A549 treated with CpdA at 1 μM for 4 hours (cell line): ENCODE data around the gene POTEC. TPM values are rescaled to one million over a fixed set of nuclear protein-coding genes. Genes with fewer than 3 reads are reported as not detected.

Source experiments
- total RNA-seq: library from RNA; stranded (reverse); fragments of 200-300 nt; extraction: Qiagen RNA extraction; gene quantifications from 5 replicates; pipeline ENCODE4 v1.2.3, GENCODE V29; 2022; ENCODE audit warnings: low read depth

POTEC gene
- not detected in 5 replicates for total RNA-seq

DNA sequence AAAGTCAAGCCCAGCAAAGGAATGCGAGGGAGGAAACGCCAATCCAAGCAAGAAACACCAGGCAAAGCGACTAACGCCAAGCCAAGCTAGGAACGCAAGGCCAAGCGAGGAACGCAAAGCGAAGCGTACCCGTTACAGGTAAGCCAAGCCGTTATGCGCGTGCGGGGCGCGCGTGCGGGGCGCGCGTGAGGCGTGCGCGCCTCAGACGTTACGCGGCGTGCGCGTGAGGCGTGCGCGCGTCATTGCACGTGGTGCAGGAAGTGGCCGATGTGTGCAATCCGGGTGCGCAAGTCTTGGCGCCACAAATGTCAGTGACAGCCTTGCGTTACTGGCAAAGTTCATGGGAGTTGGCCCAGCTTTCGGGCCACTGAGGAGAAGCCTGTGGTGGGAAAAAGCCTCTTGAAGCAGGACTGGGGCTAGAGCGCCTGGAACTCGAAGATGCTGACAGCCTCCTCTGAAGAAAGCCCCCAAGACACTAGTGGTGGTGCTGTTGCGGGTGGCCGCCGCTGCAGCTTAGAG lies at the start of gene POTEC:
POTEC (minus strand) TSS at position 155 of the 519 bp plus-strand sequence. CDS start 454 bp downstream, outside the sequence.

Other genes with a start within 250 kb of the POTEC start
- gene ANKRD30B, start 204.6 kb upstream of the POTEC start, total RNA-seq = 0.01 TPM in 1 of 5 replicates, not detected in the others